Measurements from ENCODE around the gene MYRF. TPM values are rescaled to one million over a fixed set of nuclear protein-coding genes. Genes with fewer than 3 reads are reported as not detected.
A peak's percentile ranks its signal among the peaks of the same experiment; 100 is the strongest.

MYRF gene
- total and polyA plus RNA-seq, 2 of the 13 experiments (the other 11 are each of a cell fraction or from before 2014, with no cell fraction given), result 10.2 to 25.9 TPM

GRCh38 chr11:61814958-61815789 is 62.7 kb downstream of the MYRF start (continued):
- TF ChIP-seq, protein P1, sequence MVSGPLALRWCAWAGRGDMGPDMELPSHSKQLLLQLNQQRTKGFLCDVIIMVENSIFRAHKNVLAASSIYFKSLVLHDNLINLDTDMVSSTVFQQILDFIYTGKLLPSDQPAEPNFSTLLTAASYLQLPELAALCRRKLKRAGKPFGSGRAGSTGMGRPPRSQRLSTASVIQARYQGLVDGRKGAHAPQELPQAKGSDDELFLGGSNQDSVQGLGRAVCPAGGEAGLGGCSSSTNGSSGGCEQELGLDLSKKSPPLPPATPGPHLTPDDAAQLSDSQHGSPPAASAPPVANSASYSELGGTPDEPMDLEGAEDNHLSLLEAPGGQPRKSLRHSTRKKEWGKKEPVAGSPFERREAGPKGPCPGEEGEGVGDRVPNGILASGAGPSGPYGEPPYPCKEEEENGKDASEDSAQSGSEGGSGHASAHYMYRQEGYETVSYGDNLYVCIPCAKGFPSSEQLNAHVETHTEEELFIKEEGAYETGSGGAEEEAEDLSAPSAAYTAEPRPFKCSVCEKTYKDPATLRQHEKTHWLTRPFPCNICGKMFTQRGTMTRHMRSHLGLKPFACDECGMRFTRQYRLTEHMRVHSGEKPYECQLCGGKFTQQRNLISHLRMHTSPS (CRISPR knock-in tag; IDR thresholded peaks at IDR 0.05; ENCODE audit: low read depth), result no peak; the same call in 1 of the 2 replicates
- TF ChIP-seq ZNF577 (CRISPR knock-in tag; IDR thresholded peaks at IDR 0.05; ENCODE audit: borderline replicate concordance, low read depth), result no peak
- TF ChIP-seq NCOA1 (CRISPR knock-in tag; IDR thresholded peaks at IDR 0.05), result no peak; the same call in 1 of the 2 replicates
- TF ChIP-seq ZBTB33 (CRISPR knock-in tag; IDR thresholded peaks at IDR 0.05), result no peak
- TF ChIP-seq KLF13 (CRISPR knock-in tag; IDR thresholded peaks at IDR 0.05), result no peak
- no peak for TF ChIP-seq PAF1 (CRISPR knock-in tag; IDR thresholded peaks at IDR 0.05)
- no peak for TF ChIP-seq ZNF431 (CRISPR knock-in tag; IDR thresholded peaks at IDR 0.05; ENCODE audit: borderline replicate concordance, low read depth)
- 0 out of 2 replicates have a peak, but pooled peaks have one; percentile 10 for TF ChIP-seq FOXO1 (CRISPR knock-in tag; IDR thresholded peaks at IDR 0.05)
- TF ChIP-seq, protein P2, sequence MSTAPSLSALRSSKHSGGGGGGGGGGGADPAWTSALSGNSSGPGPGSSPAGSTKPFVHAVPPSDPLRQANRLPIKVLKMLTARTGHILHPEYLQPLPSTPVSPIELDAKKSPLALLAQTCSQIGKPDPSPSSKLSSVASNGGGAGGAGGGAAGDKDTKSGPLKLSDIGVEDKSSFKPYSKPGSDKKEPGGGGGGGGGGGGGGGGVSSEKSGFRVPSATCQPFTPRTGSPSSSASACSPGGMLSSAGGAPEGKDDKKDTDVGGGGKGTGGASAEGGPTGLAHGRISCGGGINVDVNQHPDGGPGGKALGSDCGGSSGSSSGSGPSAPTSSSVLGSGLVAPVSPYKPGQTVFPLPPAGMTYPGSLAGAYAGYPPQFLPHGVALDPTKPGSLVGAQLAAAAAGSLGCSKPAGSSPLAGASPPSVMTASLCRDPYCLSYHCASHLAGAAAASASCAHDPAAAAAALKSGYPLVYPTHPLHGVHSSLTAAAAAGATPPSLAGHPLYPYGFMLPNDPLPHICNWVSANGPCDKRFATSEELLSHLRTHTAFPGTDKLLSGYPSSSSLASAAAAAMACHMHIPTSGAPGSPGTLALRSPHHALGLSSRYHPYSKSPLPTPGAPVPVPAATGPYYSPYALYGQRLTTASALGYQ (CRISPR knock-in tag; IDR thresholded peaks at IDR 0.05), result no peak
- no peak for TF ChIP-seq GTF3A (CRISPR knock-in tag; conservative IDR thresholded peaks at IDR 0.05)
- TF ChIP-seq, protein P3, sequence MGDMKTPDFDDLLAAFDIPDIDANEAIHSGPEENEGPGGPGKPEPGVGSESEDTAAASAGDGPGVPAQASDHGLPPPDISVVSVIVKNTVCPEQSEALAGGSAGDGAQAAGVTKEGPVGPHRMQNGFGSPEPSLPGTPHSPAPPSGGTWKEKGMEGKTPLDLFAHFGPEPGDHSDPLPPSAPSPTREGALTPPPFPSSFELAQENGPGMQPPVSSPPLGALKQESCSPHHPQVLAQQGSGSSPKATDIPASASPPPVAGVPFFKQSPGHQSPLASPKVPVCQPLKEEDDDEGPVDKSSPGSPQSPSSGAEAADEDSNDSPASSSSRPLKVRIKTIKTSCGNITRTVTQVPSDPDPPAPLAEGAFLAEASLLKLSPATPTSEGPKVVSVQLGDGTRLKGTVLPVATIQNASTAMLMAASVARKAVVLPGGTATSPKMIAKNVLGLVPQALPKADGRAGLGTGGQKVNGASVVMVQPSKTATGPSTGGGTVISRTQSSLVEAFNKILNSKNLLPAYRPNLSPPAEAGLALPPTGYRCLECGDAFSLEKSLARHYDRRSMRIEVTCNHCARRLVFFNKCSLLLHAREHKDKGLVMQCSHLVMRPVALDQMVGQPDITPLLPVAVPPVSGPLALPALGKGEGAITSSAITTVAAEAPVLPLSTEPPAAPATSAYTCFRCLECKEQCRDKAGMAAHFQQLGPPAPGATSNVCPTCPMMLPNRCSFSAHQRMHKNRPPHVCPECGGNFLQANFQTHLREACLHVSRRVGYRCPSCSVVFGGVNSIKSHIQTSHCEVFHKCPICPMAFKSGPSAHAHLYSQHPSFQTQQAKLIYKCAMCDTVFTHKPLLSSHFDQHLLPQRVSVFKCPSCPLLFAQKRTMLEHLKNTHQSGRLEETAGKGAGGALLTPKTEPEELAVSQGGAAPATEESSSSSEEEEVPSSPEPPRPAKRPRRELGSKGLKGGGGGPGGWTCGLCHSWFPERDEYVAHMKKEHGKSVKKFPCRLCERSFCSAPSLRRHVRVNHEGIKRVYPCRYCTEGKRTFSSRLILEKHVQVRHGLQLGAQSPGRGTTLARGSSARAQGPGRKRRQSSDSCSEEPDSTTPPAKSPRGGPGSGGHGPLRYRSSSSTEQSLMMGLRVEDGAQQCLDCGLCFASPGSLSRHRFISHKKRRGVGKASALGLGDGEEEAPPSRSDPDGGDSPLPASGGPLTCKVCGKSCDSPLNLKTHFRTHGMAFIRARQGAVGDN (CRISPR knock-in tag; IDR thresholded peaks at IDR 0.05), result peak; percentile 90
- peak in 1 of 2 experiments; percentile 50; a peak in 1 of 4 replicates for TF ChIP-seq ATF4 (CRISPR knock-in tag; IDR thresholded peaks at IDR 0.05)
- TF ChIP-seq PCBP2 (optimal IDR thresholded peaks at IDR 0.05; ENCODE audit: low read depth, low read length, poor library complexity, severe bottlenecking), result no peak
- TF ChIP-seq SALL2 (CRISPR knock-in tag; IDR thresholded peaks at IDR 0.05), result peak; percentile 84
- no peak for TF ChIP-seq RORA (CRISPR knock-in tag; IDR thresholded peaks at IDR 0.05)

Measured in HepG2 (cell line).